ENCODE data around the gene KDM1A.
A peak's percentile ranks its signal among the peaks of the same experiment; 100 is the strongest.

The KDM1A gene

DNA sequence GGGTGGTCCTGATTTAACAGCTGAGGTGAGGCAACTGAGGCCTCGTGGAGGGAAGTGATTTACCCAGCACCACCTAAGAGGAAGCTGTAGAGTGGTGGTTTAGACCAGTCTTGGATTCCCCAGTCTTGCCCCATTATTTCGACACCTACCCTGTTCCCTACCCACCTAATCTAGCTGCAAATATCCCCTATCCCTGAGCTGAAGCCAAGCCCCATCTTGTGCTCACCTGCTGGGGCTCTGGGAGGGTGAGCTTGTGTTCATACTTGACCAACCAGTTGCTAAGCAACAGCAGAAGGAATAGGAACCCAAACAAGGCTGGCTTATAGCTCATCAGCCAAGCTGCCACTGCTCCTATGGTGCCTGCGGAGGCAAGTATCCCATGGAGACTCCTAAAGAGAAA, 5.6 kb upstream of the KDM1A start:
- no peak for DNase-seq (ENCODE audit: low read depth in 3 of 3)

DNA sequence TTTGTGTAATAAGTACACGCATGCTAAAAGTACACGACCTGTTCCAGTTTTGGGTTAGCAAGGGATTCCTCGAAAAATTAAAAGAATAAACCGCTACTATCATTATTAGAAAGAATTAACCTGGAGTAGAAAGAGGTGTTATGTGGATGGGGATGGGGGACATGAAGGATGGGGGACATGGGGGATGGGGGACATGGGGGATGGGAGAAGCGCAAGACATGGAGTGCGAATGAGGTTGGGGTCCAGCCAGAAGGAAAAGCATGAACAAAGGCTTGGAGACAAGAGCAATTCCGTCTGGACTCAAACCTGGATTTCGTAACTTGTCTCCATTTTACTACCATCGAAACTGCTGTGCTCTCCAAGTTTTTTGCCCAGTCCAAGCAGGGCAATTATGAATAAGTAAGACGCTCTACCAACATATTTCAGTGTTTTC, 591 bp upstream of the KDM1A start:
- DNase-seq (ENCODE audit: low read depth in 3 of 3), result no peak

DNA sequence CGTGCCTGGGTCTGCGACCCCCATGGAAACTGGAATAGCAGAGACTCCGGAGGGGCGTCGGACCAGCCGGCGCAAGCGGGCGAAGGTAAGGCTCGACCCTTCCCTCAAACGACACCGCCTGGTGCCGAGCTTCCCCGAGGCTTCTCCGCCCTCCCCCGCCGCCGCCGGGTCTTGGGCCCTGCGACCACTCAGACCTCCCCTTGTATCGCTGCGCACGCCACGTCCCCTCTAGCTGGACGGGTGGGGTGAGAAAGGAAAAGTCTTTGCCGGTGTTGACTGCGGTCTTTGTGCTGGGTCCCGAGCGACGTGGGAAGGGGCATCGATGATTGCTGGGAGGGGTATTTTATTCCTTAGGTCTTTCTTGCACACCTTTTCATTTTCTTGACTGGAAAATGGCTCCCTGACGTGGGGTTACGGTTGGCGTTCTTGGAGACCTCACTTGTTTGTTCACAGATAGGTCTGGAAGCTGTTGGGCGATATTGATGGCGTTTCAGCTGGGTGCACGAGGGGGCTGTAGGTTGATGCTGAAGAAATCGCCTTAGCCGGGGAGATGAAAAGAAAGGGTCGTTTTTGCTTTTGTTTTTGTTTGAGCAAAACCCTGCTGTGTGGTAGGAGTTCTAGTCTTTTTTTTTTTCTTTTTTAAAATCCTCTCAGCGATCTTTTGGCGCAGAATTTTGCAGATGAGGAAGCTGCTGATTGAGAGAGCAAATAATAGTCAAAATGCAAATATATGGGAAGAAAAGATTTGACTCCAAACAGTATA, 776 bp downstream of the KDM1A start:
- peak in 1 of 3 experiments; percentile 23 for DNase-seq (ENCODE audit: low read depth in 3 of 3)

DNA sequence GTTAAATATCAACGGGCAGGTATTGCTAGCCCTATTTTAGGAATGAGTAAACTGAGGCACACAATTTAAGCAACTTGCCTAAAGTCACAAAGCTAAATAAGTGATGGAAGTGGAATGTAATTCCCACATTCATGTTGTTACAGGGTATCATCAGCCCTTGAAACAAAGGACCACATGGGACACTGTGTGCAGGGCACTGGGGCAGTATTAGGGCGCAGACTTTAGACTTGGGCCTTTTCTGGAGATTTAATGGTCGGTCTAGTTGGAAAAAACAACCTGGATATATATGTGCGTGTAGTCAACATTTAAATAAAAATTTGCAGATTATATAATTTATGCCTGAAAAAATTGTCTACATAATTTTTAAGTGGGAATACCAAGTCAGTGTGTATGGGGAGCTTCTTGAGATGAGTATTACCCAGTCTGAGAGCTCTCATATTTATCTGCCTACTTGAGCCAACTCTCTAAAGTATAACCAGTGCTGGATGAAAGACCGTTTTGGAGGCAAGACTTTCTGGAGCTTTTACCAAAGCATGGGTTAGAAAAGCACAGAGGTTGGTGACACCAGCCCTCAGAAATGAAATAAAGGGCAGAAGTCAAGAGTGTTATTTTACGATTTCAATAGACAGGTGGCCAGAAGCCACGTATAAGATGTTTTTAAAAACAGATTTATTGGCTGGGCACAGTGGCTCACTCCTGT, 1.6 kb downstream of the KDM1A start:
- no peak for DNase-seq (ENCODE audit: low read depth in 3 of 3)

DNA sequence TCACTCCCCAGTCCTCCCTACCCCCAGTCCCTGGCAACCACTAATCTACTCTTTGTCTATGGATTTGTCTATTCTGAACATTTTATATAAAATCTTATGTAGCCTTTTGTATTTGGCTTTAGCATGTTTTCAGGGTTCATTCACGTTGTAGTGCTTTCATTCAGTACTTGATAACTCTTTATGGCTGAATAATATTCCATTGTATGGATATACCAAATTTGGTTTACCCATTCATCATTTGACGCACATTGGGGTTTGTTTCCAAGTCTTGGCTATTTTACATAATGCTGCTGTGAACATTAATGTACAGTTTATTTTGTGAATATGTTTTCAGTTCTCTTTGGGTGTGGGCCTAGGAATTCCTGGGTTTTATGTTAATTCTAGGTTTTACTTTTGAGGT, 2.6 kb downstream of the KDM1A start:
- no peak for DNase-seq (ENCODE audit: low read depth in 3 of 3)

DNA sequence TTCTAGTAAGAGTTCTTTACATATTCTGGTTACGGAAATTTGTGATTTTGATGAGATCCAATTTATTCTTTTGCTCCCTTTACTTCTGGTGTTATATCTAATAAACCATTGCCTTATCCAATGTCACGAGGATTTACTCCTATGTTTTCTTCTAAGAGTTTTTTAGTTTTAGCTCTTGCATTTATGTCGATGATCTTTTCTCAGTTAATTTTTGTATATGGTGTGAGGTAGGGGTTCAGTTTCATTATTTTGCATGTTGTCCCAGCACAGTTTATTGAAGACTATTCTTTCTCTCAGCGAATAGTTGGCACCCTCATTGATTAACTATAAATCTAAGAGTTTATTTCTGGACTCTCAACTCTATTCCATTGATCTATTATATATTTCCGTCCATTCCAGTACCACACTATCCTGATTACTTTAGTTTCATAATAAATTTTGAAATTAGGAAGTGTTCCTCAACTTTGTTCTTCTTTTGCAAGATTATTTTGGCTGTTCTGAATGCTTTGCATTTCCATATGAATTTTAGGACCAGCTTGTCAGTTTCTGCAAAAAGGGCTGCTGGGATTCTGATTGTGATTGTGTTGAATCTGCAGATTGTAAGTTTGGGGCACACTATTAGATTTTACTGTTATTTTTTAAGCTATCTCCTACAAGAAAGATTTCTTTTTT, 4.0 kb downstream of the KDM1A start:
- DNase-seq (ENCODE audit: low read depth in 3 of 3), result no peak

DNA sequence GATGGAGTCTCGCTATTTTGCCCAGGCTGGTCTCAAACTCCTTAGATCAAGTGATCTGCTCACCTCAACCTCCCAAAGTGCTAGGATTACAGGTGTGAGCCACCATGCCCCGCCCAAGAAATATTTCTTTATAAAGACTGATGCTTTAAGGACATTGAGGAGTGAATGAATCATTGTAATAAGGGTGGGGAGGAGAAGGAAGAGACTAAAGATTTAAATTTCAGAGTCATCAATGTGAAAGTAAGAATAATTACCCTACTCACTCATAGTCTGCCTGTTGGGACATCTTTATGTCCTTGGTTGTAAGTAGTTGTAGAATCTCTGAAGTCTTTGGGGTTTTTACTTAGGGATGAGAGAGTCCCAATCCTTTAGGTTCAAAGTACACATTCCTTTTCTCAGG, 7.3 kb downstream of the KDM1A start:
- no peak for DNase-seq (ENCODE audit: low read depth in 3 of 3)

DNA sequence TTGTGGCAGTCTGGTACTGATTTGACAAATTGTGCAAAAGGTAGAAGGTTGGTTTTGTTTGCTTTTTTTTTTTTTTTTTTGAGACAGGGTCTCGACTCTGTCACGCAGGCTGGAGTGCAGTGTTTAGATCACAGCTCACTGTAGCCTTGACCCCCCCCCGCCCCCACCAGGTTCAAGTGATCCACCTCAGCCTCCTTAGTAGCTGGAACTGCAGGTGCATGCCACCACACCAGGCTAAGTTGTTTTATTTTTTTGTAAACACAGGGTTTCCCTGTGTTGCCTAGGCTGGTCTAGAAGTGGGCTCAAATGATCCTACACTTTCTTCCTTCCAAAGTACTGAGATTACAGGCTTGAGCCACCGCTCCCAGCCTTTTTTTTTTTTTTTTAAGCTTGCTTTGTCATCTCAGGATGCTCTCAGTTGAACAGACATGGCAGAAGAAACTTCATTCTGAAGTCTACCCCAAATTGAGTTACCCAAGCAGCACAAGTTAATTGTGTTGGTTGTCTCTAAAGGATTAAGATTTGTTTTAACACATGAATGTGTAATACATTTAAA, 8.2 kb downstream of the KDM1A start:
- no peak for DNase-seq (ENCODE audit: low read depth in 3 of 3)

DNA sequence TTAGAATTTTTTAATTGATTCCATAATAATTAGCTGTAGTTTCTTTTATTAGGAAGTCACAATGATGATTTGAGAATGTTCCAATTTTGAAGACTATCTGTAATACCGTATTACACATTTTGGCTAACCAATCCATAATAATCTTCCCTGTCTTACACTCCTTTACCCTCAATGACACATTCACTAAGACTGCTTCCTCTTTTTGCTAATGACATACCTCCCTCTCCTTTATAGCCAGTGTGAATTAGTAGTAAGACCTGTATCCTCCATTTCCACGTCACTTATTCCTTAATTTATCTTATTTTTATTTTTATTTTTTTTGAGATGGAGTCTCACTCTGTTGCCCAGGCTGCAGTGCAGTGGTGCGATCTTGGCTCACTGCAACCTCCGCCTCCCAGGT, 10.1 kb downstream of the KDM1A start:
- no peak for DNase-seq (ENCODE audit: low read depth in 3 of 3)

DNA sequence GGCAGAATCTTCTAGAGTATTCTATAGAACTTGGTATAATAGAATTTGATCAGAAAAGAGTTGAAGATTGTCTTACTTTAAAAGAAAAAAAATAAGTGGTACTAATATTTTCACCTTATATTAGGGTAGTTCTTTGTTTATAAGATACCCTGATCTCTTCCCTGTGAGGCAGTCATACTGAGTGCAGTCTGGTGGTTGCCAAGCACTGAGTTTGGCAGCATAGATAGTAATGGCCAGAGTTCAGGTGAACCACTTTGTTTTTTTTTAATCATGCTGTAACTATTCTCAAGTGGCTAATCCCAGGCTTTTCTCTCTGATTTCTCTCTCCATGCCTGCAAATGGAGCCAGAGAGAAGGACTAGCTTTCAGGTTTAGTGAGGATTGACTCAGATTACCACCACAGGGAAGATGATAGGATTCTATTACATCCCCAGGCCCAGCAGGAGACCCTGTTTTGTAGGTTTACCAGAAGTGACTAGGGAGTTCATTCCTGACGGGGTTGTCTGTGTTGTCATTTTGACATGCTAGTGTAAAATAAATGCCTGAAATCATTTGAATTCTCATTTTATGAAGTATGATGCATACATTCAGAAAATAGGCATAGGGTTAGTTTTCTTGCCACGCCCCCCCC, 16.7 kb downstream of the KDM1A start:
- DNase-seq (ENCODE audit: low read depth in 3 of 3), result no peak

DNA sequence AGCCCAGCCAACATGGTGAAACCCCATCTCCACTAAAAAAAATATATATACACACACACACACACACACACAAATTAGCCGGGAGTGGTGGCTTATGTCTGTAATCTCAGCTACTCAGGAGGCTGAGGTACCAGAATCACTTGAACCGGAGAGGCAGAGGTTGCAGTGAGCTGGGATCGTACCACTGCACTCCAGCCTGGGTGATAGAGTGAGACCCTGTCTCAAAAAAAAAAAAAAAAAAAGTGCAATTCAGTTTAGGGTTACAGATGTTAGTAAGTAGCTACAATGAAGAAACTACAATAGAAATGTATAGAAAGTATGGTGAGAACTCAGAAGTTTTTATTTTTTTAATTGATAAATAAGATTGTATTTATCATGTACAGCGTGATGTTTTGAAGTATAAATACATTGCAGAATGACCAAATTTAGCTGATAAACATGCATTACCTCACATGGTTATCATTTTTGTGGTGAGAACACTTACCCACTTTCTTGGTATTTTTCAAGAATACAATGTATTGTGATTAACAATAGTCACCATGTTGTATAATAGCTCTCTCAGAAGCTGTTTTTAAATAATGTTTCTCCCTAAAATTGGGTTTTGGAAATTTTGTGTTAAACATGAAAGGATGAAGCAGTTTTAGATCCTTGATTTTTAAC, 17.9 kb downstream of the KDM1A start:
- DNase-seq (ENCODE audit: low read depth in 3 of 3), result no peak

DNA sequence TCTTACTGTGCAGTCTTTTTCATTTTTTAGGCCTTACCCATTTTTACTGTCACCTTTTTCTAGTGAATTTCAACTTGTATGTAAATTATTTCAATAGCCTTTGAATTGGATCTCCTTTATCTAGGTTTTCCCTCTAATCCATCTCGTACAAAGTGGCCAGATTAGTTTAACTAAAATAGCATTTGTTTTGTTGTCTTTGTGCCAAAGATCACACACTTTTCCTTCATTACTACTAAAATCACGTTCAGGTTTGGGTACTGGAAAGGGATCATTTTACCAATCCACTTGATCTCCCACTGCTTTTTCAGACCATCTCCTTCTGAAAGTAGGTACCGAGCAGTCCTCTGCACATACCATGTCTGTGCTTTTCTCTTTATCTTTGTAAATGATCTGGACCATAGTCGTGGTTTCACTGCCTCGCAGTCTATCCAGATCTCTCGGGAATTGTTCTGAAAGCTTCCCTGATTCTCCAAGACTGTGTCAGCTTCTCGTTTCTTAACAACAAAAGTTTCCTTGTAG, 20.1 kb downstream of the KDM1A start:
- DNase-seq (ENCODE audit: low read depth in 3 of 3), result no peak

DNA sequence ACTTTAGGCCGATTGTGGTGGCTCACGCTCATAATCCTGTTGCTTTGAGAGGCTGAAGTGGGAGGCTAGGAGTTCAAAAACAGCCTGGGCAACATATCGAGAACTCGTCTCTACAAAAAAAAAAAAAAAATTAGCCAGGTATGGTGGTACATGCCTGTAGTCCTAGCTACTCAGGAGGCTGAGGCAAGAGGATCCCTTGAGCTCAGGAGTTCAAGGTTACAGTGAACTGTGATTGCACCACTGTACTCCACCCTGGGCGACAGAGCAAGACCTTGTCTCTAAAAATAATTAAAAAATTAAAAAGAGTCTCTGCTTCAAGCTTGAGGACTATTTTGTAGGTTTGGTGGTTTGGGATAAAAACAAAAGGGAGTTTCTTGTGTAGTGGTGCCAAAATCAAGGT, 21.2 kb downstream of the KDM1A start:
- no peak for DNase-seq (ENCODE audit: low read depth in 3 of 3)

DNA sequence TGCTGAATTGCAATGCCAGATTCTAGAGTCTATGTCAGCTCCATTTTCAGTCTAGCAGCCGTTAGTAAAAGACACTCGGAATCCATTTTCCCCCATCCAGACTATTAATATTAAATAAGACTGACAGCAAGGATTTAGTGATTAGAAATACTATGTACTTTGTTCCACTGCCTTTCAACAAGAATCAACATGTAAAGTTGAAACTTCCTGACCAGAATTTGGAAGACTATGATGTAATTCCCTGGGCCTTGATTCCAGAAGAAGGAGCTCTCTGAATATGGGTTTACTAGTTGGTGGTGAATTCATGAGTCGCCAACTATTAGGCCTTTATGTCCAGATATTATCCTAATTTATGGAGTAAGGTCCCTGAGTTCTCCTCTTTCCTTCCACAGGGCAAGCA, 24.8 kb downstream of the KDM1A start:
- no peak for DNase-seq (ENCODE audit: low read depth in 3 of 3)

DNA sequence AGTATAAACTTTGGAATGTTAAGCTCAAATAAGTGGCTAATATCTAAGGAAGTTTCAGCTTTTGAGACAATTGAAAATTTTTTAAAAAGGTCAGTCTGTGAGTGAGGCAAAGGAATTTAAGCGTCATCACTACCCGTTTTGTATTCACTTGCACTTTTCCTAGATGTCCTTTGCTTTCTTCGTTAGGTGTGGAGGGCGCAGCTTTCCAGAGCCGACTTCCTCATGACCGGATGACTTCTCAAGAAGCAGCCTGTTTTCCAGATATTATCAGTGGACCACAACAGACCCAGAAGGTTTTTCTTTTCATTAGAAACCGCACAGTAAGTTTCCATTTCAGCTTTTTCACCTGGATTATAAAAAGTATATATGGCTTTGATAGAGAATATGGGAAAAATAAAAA, 30.9 kb downstream of the KDM1A start:
- no peak for DNase-seq (ENCODE audit: low read depth in 3 of 3)

DNA sequence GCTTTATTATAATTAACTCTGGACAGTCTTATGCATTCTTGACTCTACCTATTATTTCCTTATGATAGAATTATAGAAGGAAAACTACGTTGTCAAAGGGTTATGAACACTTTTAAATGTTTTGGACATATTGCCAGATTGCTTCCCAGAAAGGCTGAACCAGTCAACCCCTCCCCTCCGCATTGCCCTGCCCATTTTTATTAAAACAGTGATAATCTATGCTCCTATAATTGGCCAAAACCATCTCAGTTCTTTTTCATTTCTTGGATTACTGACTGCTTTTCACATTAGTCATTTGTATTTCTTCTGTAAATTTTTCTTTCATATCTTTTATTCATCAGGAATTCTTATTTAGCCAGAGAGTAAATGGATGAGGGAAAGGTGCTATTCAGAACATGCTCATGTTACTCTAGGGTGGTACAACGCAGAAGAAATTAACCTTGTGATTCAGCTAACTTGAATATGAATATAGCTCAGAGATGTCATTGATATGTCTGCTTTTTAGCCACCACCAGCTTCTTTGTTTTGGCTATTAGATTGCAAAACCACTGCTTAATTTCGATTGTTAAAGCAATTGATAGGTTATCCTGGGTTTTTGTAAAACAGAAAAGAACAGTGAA, 32.1 kb downstream of the KDM1A start:
- DNase-seq (ENCODE audit: low read depth in 3 of 3), result no peak

DNA sequence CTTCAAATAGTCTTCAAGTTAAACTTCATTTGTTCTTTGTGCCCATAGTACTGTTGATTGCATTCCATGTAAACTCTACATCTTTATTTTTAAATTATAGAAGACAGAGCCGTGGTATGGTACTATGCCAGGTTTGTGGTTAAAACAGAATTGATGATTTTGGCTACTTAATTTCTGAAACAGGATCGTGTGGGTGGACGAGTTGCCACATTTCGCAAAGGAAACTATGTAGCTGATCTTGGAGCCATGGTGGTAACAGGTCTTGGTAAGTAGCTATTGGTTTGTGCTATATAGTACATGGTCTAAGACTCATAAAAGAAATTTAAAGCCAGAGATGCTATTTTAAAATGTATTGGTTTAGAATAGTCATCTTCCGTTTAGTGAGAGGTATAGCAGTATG, 38.0 kb downstream of the KDM1A start:
- DNase-seq (ENCODE audit: low read depth in 3 of 3), result no peak

DNA sequence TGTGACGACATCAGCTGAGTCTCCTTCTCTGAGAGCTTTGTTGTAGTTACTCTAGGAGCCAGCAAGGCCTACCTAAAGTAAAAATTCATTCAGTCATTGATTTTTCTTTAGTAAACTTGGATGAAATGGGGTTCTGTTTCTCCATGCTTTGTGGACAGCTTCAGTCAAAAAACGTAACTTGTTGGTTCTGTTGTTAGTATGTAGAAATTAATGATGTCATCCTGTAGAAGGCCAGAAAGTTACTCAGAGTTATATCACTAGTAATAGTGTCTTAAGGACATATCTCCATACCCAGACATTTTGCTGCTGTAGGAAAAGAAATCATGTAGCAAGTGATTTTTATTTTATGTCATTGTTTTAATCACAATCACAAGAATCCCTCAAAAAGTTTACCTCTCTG, 43.0 kb downstream of the KDM1A start:
- DNase-seq (ENCODE audit: low read depth in 3 of 3), result no peak

DNA sequence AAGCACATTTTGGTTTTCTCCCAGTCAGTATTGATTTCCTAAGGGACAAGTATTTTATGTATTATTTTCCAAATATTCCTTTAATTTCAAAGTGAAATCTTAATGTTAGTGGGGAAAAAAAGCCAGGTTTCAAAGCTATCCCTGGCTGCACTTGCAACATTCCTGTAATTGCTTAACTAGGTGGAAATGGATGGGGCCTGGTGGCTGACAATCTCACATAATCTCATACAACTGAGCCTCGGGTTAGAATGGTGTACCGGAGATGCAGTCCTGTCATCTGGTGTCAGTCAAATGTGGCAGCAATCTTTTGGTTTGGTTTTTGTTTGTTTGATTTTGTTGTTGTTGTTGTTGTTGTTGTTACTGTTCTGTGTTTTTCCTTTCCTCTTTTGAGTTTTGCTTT, 46.1 kb downstream of the KDM1A start:
- DNase-seq (ENCODE audit: low read depth in 3 of 3), result no peak

DNA sequence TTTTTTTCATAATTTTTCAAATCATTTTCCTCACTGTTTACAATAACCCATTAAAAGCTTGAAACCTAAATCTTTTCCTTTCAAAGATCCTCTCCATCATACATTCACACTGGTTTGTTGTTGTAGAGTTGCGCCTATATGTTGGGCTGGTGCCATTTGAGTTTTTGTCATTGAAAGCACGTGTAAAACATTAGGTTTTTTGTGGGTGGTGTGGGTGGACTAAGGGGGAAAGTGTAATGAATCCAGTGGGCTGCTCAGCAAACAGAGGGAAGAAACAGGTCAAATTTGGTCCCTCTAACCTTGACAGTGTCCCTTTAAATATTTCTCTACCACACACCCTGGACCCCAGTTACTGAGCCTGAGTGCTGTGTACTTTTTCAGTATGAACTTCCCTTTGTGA, 46.8 kb downstream of the KDM1A start:
- DNase-seq (ENCODE audit: low read depth in 3 of 3), result no peak

DNA sequence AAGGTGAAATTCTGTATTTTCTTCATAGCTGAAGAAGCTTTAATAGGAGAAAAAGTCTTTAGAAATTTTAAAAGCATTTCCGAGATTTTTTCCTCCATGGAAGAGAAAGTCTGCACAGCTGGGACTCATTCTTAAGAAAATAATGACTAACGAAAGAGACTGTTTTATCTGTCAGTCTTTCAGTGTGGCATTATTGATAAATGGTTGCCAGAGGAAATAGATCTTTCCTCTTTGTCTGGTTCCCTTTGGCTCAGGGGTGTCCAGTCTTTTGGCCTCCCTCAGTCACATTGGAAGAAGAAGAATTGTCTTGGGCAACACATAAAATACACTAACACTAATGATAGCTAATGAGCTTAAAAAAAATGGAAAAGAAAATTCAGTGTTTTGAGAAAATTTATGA, 49.9 kb downstream of the KDM1A start:
- DNase-seq (ENCODE audit: low read depth in 3 of 3), result no peak
